Ascending aorta (tissue), 2 donors: ENCODE data around the gene HCN2. TPM values are rescaled to one million over a fixed set of nuclear protein-coding genes. Genes with fewer than 3 reads are reported as not detected.

ENCODE experiments used
- DNase-seq, 2 donors: peaks; one replicate each; pipeline ENCODE4 v3.0.0-alpha.2; 2019; ENCODE audit warnings: low spot score in 2 of 2
- H3K27ac ChIP-seq, 2 donors: fragments of 200-600 bp; sonication (generic); one replicate each; pipeline ENCODE4 v1.5.1; 2016 to 2017; ENCODE audit warnings: mild to moderate bottlenecking in 1 of 2
- H3K27me3 ChIP-seq: fragments of 200-600 bp; sonication (generic); one replicate; pipeline ENCODE4 v1.5.1; 2017
- H3K36me3 ChIP-seq, 2 donors: fragments of 200-600 bp; sonication (generic); one replicate each; pipeline ENCODE4 v1.5.1; 2016
- H3K4me1 ChIP-seq, 2 donors: fragments of 200-600 bp; sonication (generic); one replicate each; pipeline ENCODE4 v1.5.1; 2016 to 2017; ENCODE audit warnings: mild to moderate bottlenecking in 1 of 2
- H3K4me3 ChIP-seq, 2 donors: fragments of 200-600 bp; sonication (generic); one replicate each; pipeline ENCODE4 v1.5.1; 2016 to 2017; ENCODE audit warnings: mild to moderate bottlenecking in 1 of 2
- H3K9me3 ChIP-seq, 2 donors: fragments of 200-600 bp; sonication (generic); one replicate each; pipeline ENCODE4 v1.5.1; 2016
- CTCF ChIP-seq, 3 experiments: fragments of 200-600 bp in 2 of 3; fragments of 450-650 bp in 1 of 3; sonication (generic) in 2 of 3; IDR thresholded peaks; one replicate each; pipeline ENCODE4 v1.5.1; 2016 to 2019; ENCODE audit warnings: antibody characterized with exemption in 3 of 3, mild to moderate bottlenecking in 1 of 3, moderate library complexity in 1 of 3
- intact Hi-C: fragments of 100-400 bp; cut with DNase I; formaldehyde crosslinking; loops from one replicate; pipeline ENCODE4 v1.15.1; 2023
- total RNA-seq: library from RNA; depleted of rRNA; stranded (reverse); fragments of >200 nt; gene quantifications from one replicate; pipeline ENCODE4 v1.1.0, GENCODE V29; 2016

Gene HCN2
- total RNA-seq, 1 donor from 2014 or later, result not detected

- intact Hi-C loops, result no loop called here
Observed at GRCh38 chr19:643736-644135, 54.1 kb downstream of the HCN2 start.

GRCh38 chr19:644363-644762 is 54.7 kb downstream of the HCN2 start:
- H3K9me3 ChIP-seq, result no peaks in the 10 kb centered on the region
- intact Hi-C loops, result no loop called here
- DNase-seq, result no peak

More at GRCh38 chr19:643736-644135, 54.1 kb downstream of the HCN2 start:
- no peak for TF ChIP-seq CTCF (IDR thresholded peaks at IDR 0.05)
- peaks cover 33 to 36% of the 10 kb centered on the region in 2 donors for H3K36me3 ChIP-seq
- peaks cover 6 to 10% of the 10 kb centered on the region in 2 donors for H3K4me1 ChIP-seq
- H3K27ac ChIP-seq, result no peak overlapping the region
- no peaks in the 10 kb centered on the region for H3K9me3 ChIP-seq
- DNase-seq, result no peak
- no peaks in the 10 kb centered on the region for H3K27me3 ChIP-seq
- H3K4me3 ChIP-seq, result no peak overlapping the region

GRCh38 chr19:644789-645188 is 55.1 kb downstream of the HCN2 start:
- Histone ChIP-seq H3K4me3 (no peak overlapping the region), H3K36me3 (peaks cover 44 to 47% of the 10 kb centered on the region in 2 donors), H3K4me1 (peaks cover 3 to 4% of the 10 kb centered on the region in 2 donors), H3K9me3 (no peaks in the 10 kb centered on the region), H3K27ac (no peak overlapping the region), H3K27me3 (no peaks in the 10 kb centered on the region)
- intact Hi-C loops, result no loop called here
- DNase-seq, result no peak
- TF ChIP-seq CTCF (IDR thresholded peaks at IDR 0.05), result no peak

More at GRCh38 chr19:644363-644762, 54.7 kb downstream of the HCN2 start:
- no peak for TF ChIP-seq CTCF (IDR thresholded peaks at IDR 0.05)
- peaks cover 3 to 4% of the 10 kb centered on the region in 2 donors for H3K4me1 ChIP-seq
- H3K27ac ChIP-seq, result no peak overlapping the region
- H3K4me3 ChIP-seq, result no peak overlapping the region
- H3K36me3 ChIP-seq, result peaks cover 39 to 43% of the 10 kb centered on the region in 2 donors
- H3K27me3 ChIP-seq, result no peaks in the 10 kb centered on the region

- Histone ChIP-seq H3K27me3 (no peaks in the 10 kb centered on the region), H3K9me3 (no peaks in the 10 kb centered on the region), H3K36me3 (peaks cover 57% of the 10 kb centered on the region in 2 donors), H3K4me1 (no peaks in the 10 kb centered on the region), H3K27ac (no peak overlapping the region), H3K4me3 (no peak overlapping the region)
- TF ChIP-seq CTCF (IDR thresholded peaks at IDR 0.05), result no peak
- intact Hi-C loops, result no loop called here
- no peak for DNase-seq
Observed at GRCh38 chr19:645912-646778, 56.5 kb downstream of the HCN2 start.

GRCh38 chr19:646779-647565 is 57.3 kb downstream of the HCN2 start:
- Histone ChIP-seq H3K9me3 (no peaks in the 10 kb centered on the region), H3K27ac (no peak overlapping the region), H3K4me1 (no peaks in the 10 kb centered on the region), H3K36me3 (peaks cover 65 to 66% of the 10 kb centered on the region in 2 donors), H3K4me3 (no peak overlapping the region), H3K27me3 (no peaks in the 10 kb centered on the region)
- no peak for DNase-seq
- intact Hi-C loops, result no loop called here
- no peak for TF ChIP-seq CTCF (IDR thresholded peaks at IDR 0.05)
